Measurements from ENCODE around the gene CD200.

- TF ChIP-seq CTCF (IDR thresholded peaks at IDR 0.05), result no peak
- TF ChIP-seq POLR2AphosphoS5 (IDR thresholded peaks at IDR 0.05), result no peak
- no peak for TF ChIP-seq POLR2A (IDR thresholded peaks at IDR 0.05)
- no peak for TF ChIP-seq EP300 (IDR thresholded peaks at IDR 0.05)
Observed at GRCh38 chr3:112407888-112408702, 75.1 kb downstream of the CD200 start.
